IMR-90 (cell line): Measurements from ENCODE around the gene GSS. TPM values are rescaled to one million over a fixed set of nuclear protein-coding genes. Genes with fewer than 3 reads are reported as not detected.

Experiments
- ATAC-seq: fragments of 200-7000 bp; cut with Tn5 transposase; 2 replicates; pipeline ENCODE4 v1.9.1; 2020; ENCODE audit warnings: low read depth, mild to moderate bottlenecking, moderate library complexity
- BruUV-seq: library from RNA; stranded (reverse); fragments of 400-500 nt; replicated peaks from 2 replicates; lab custom pipeline; 2021; lab: Mats Ljungman, UMichigan
- CTCF ChIA-PET: fragments of 300-600 bp; formaldehyde crosslinking; extraction: SDS; loops from one replicate; lab custom pipeline; 2021; ENCODE audit warnings: antibody characterized with exemption; lab: Yijun Ruan, JAX
- POLR2A ChIA-PET: fragments of 300-600 bp; sonication (Branson Sonifier 250); formaldehyde crosslinking; loops from one replicate; lab custom pipeline; 2022; ENCODE audit warnings: antibody characterized with exemption; ENCODE audit not compliant: unreplicated experiment; lab: Charles Lee
- DNase-seq: peaks from one replicate; pipeline ENCODE4 v3.0.0; 2013
- H2AFZ ChIP-seq: replicated peaks from 2 replicates; pipeline ENCODE3; 2013; ENCODE audit warnings: low read length, mild to moderate bottlenecking; ENCODE audit not compliant: poor library complexity
- H2AK5ac ChIP-seq: 2 replicates; pipeline ENCODE4 v1.6.1; 2013; ENCODE audit warnings: low read depth, low read length, inconsistent platforms
- H2AK9ac ChIP-seq: replicated peaks from 2 replicates; pipeline ENCODE3; 2013; ENCODE audit warnings: mild to moderate bottlenecking, low read depth, low read length, moderate library complexity; ENCODE audit not compliant: poor library complexity
- H2BK120ac ChIP-seq: 2 replicates; pipeline ENCODE4 v1.6.1; 2013; ENCODE audit warnings: low read depth, low read length, inconsistent platforms
- H2BK15ac ChIP-seq: 3 replicates; pipeline ENCODE4 v1.6.1; 2013; ENCODE audit warnings: low read depth, low read length, inconsistent platforms
- H2BK20ac ChIP-seq: 2 replicates; pipeline ENCODE4 v1.6.1; 2013; ENCODE audit warnings: low read depth, mild to moderate bottlenecking, inconsistent platforms, low read length, moderate library complexity
- H2BK5ac ChIP-seq: 2 replicates; pipeline ENCODE4 v1.6.1; 2013; ENCODE audit warnings: mild to moderate bottlenecking, low read depth, low read length, inconsistent platforms; ENCODE audit not compliant: poor library complexity, severe bottlenecking
- H3K14ac ChIP-seq: replicated peaks from 2 replicates; pipeline ENCODE4 v1.6.1; 2013; ENCODE audit warnings: low read depth, low read length, inconsistent platforms
- H3K18ac ChIP-seq: 2 replicates; pipeline ENCODE4 v1.6.1; 2013; ENCODE audit warnings: low read depth, low read length, control low read depth
- H3K23ac ChIP-seq: 2 replicates; pipeline ENCODE4 v1.6.1; 2013; ENCODE audit warnings: low read depth, low read length, inconsistent platforms
- H3K27ac ChIP-seq: 2 replicates; pipeline ENCODE4 v1.5.1; 2013; ENCODE audit warnings: mild to moderate bottlenecking, control low read depth, low read length; ENCODE audit not compliant: insufficient read depth
- H3K27me3 ChIP-seq: 2 replicates; pipeline ENCODE4 v1.6.1; 2013; ENCODE audit warnings: low read length; ENCODE audit not compliant: control insufficient read depth, insufficient read depth
- H3K36me3 ChIP-seq: 2 replicates; pipeline ENCODE4 v1.6.1; 2013; ENCODE audit warnings: low read length, mixed read lengths; ENCODE audit not compliant: control insufficient read depth, insufficient read depth
- H3K4ac ChIP-seq: 2 replicates; pipeline ENCODE4 v1.6.1; 2013; ENCODE audit warnings: low read depth, low read length, inconsistent platforms
- H3K4me1 ChIP-seq: 2 replicates; pipeline ENCODE4 v1.6.1; 2013; ENCODE audit warnings: low read length, mixed read lengths; ENCODE audit not compliant: control insufficient read depth, insufficient read depth
- H3K4me2 ChIP-seq: 2 replicates; pipeline ENCODE4 v1.6.1; 2013; ENCODE audit warnings: low read depth, mild to moderate bottlenecking, control low read depth, low read length, moderate library complexity
- H3K4me3 ChIP-seq: 2 replicates; pipeline ENCODE4 v1.5.1; 2013; ENCODE audit warnings: low read depth, mild to moderate bottlenecking, control low read depth, low read length, moderate library complexity; ENCODE audit not compliant: insufficient read depth
- H3K56ac ChIP-seq: 2 replicates; pipeline ENCODE4 v1.6.1; 2013; ENCODE audit warnings: low read length, inconsistent platforms; ENCODE audit not compliant: insufficient read depth; ENCODE audit errors: extremely low read depth
- H3K79me1 ChIP-seq, 2 experiments: 2 replicates each; pipeline ENCODE4 v1.6.1; 2013; ENCODE audit warnings: low read length in 2 of 2, inconsistent platforms in 1 of 2, low read depth in 1 of 2
- H3K9ac ChIP-seq: 2 replicates; pipeline ENCODE4 v1.6.1; 2013; ENCODE audit warnings: low read depth, low read length, control low read depth
- H3K9me1 ChIP-seq: 2 replicates; pipeline ENCODE4 v1.6.1; 2013; ENCODE audit warnings: low read length, inconsistent platforms; ENCODE audit not compliant: insufficient read depth
- H3K9me3 ChIP-seq: 2 replicates; pipeline ENCODE4 v1.6.1; 2013; ENCODE audit warnings: low read length; ENCODE audit not compliant: control insufficient read depth, insufficient read depth
- H4K20me1 ChIP-seq: 2 replicates; pipeline ENCODE4 v1.6.1; 2013; ENCODE audit warnings: low read length, inconsistent platforms; ENCODE audit not compliant: insufficient read depth
- H4K5ac ChIP-seq: 2 replicates; pipeline ENCODE4 v1.6.1; 2013; ENCODE audit warnings: mild to moderate bottlenecking, low read depth, low read length, control low read depth
- H4K8ac ChIP-seq, 2 experiments: 2 replicates each; pipeline ENCODE4 v1.6.1; 2013; ENCODE audit warnings: low read depth in 2 of 2, low read length in 2 of 2, control low read depth in 1 of 2, inconsistent platforms in 1 of 2
- H4K91ac ChIP-seq: 2 replicates; pipeline ENCODE4 v1.6.1; 2013; ENCODE audit warnings: low read depth, low read length, inconsistent platforms; ENCODE audit not compliant: insufficient read depth
- BHLHE40 ChIP-seq: fragments of 150-350 bp; IDR thresholded peaks from 2 replicates; pipeline ENCODE4 v1.6.1; 2016; ENCODE audit warnings: mild to moderate bottlenecking, low read depth, low read length
- CEBPB ChIP-seq: IDR thresholded peaks from 2 replicates; pipeline ENCODE4 v1.6.1; 2012; ENCODE audit warnings: low read depth, low read length, improper control_type of control experiment
- CHD1 ChIP-seq: IDR thresholded peaks from 2 replicates; pipeline ENCODE4 v1.6.1; 2012; ENCODE audit warnings: low read depth, low read length, improper control_type of control experiment
- FOS ChIP-seq: fragments of 150-350 bp; IDR thresholded peaks from 2 replicates; pipeline ENCODE4 v1.6.1; 2016; ENCODE audit warnings: low read depth, low read length
- MAFK ChIP-seq: IDR thresholded peaks from 2 replicates; pipeline ENCODE4 v1.6.1; 2012; ENCODE audit warnings: low read depth, low read length, improper control_type of control experiment
- MAZ ChIP-seq: IDR thresholded peaks from 2 replicates; pipeline ENCODE4 v1.6.1; 2012; ENCODE audit warnings: low read depth, mild to moderate bottlenecking, low read length, improper control_type of control experiment, moderate library complexity, borderline replicate concordance
- MXI1 ChIP-seq: IDR thresholded peaks from 2 replicates; pipeline ENCODE4 v1.6.1; 2012; ENCODE audit warnings: low read depth, mild to moderate bottlenecking, low read length, moderate library complexity, borderline replicate concordance
- NFE2L2 ChIP-seq: fragments of 150-350 bp; IDR thresholded peaks from 2 replicates; pipeline ENCODE4 v1.6.1; 2016; ENCODE audit warnings: low read depth, mild to moderate bottlenecking, low read length
- POLR2A ChIP-seq: IDR thresholded peaks from 2 replicates; pipeline ENCODE4 v1.6.1; 2012; ENCODE audit warnings: mild to moderate bottlenecking, low read depth, low read length
- RAD21 ChIP-seq: IDR thresholded peaks from 2 replicates; pipeline ENCODE4 v1.6.1; 2012; ENCODE audit warnings: low read length, improper control_type of control experiment
- RCOR1 ChIP-seq: IDR thresholded peaks from 2 replicates; pipeline ENCODE4 v1.6.1; 2012; ENCODE audit warnings: mild to moderate bottlenecking, low read length, improper control_type of control experiment; ENCODE audit not compliant: insufficient replicate concordance
- RFX5 ChIP-seq: IDR thresholded peaks from 2 replicates; pipeline ENCODE4 v1.8.0; 2012; ENCODE audit warnings: low read depth, mild to moderate bottlenecking, low read length, moderate library complexity
- SMC3 ChIP-seq: fragments of 150-350 bp; IDR thresholded peaks from 2 replicates; pipeline ENCODE4 v1.6.1; 2016; ENCODE audit warnings: low read depth, mild to moderate bottlenecking, antibody characterized with exemption, low read length, moderate library complexity
- WGBS, 2 experiments: methylation state at CpG; one replicate each; pipeline versions ENCODE4 v1.1.5 to v1.1.7; 2013; ENCODE audit warnings: missing lambda C conversion rate in 2 of 2; ENCODE audit not compliant: insufficient read length in 1 of 2; ENCODE audit errors: extremely low coverage in 2 of 2; 5-methylcytosine and 5-hydroxymethylcytosine counted together
- dilution Hi-C: fragments of 300-500 bp; cut with HindIII; formaldehyde crosslinking; loops from one replicate; pipeline ENCODE4 v1.14.3; 2018; ENCODE audit warnings: low sequenced_read_pairs; ENCODE audit not compliant: unreplicated experiment
- in situ Hi-C: fragments of 300-500 bp; cut with MboI; formaldehyde crosslinking; loops from 3 replicates; pipeline ENCODE4 v1.14.3; 2019; ENCODE audit warnings: low sequenced_read_pairs, inconsistent platforms, mixed read lengths
- intact Hi-C: fragments of 100-400 bp; cut with micrococcal nuclease; formaldehyde crosslinking; loops from 2 replicates; pipeline ENCODE4 v1.10.0; 2022
- polyA plus RNA-seq, 3 experiments: library from polyadenylated mRNA; depleted of rRNA; stranded (reverse); fragments of >200 nt; gene quantifications; 2 replicates each; pipeline ENCODE4 v1.2.3, GENCODE V29; 2012; ENCODE audit warnings: low replicate concordance in 1 of 3
- total RNA-seq: library from RNA; depleted of rRNA; stranded (reverse); fragments of >200 nt; gene quantifications from 2 replicates; pipeline ENCODE4 v1.2.3, GENCODE V29; 2012
- TF ChIP-seq, protein P1 (sequence below): fragments of 150-350 bp; IDR thresholded peaks from 2 replicates; pipeline ENCODE4 v1.6.1; 2017; ENCODE audit warnings: mild to moderate bottlenecking, antibody characterized with exemption, low read length, low read depth
- TF ChIP-seq, protein P2 (sequence below): fragments of 150-350 bp; IDR thresholded peaks from 2 replicates; pipeline ENCODE4 v1.6.1; 2016; ENCODE audit warnings: low read depth, mild to moderate bottlenecking, low read length, moderate library complexity, borderline replicate concordance
- TF ChIP-seq, protein P3 (sequence below): conservative IDR thresholded peaks from 2 replicates; pipeline ENCODE4 v1.5.1; 2012; ENCODE audit warnings: mild to moderate bottlenecking, low read depth, low read length, improper control_type of control experiment

The GSS gene
- total and polyA plus RNA-seq, 2 of the 4 experiments (the other 2 are of a cell fraction), result 73.7 to 90.0 TPM

DNA sequence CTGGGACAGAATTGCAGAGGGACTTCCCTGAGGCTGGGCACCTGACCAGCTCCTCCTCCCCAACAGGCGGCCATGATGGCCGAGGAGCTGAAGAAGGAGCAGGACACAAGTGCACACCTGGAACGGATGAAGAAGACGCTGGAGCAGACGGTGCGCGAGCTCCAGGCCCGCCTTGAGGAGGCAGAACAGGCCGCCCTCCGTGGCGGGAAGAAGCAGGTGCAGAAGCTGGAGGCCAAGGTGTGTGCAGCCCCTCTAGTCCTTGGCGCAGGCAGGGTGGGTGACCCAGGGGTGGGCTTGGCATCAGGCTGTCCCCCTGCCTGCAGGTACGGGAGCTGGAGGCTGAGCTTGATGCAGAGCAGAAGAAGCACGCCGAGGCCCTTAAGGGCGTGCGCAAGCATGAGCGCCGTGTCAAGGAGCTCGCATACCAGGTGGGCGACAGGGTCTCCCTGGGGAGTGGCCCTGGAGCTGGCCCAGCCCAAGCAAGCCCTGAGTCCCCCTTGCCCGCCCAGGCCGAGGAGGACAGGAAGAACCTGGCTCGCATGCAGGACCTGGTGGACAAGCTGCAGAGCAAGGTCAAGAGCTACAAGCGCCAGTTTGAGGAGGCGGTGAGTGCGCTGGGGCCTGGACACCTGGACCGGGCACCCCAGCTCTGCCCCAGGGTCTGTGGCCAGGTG lies 45.5 kb upstream of the GSS start:
- Histone ChIP-seq H2BK20ac (no peak overlapping the region), H2BK120ac (no peak overlapping the region), H2BK15ac (no peak overlapping the region), H3K27ac (no peak overlapping the region), H4K8ac (no peak overlapping the region), H3K4ac (no peak overlapping the region), H2AK9ac (no peak overlapping the region), H2BK5ac (no peak overlapping the region), H3K36me3 (peaks cover 89% of the 10 kb centered on the region), H3K79me1 (peaks cover 0 to 17% of the 10 kb centered on the region in 2 experiments; a peak in 2 of 4 replicates), H2AK5ac (no peak overlapping the region), H2AFZ (peak overlapping the region; percentile 43), H3K18ac (no peak overlapping the region), H4K5ac (no peak overlapping the region), H4K20me1 (peaks cover 30% of the 10 kb centered on the region), H3K9me3 (no peaks in the 10 kb centered on the region), H3K9me1 (no peaks in the 10 kb centered on the region), H3K23ac (no peak overlapping the region), H3K56ac (no peak overlapping the region), H3K4me2 (no peak overlapping the region), H4K91ac (no peak overlapping the region), H3K14ac (no peak overlapping the region), H3K9ac (no peak overlapping the region), H3K27me3 (no peaks in the 10 kb centered on the region), H3K4me1 (no peaks in the 10 kb centered on the region), H3K4me3 (no peak overlapping the region)
- in situ Hi-C loops, result no loop called here
- intact Hi-C loops, result loop anchor here (5.0 kb wide), 1 partner anchor 129 kb away; the partner anchor contains the start of gene GGT7
- dilution Hi-C loops, result no loop called here
- no peak for TF ChIP-seq MXI1
- no peak for TF ChIP-seq NFE2L2
- TF ChIP-seq, protein P1, sequence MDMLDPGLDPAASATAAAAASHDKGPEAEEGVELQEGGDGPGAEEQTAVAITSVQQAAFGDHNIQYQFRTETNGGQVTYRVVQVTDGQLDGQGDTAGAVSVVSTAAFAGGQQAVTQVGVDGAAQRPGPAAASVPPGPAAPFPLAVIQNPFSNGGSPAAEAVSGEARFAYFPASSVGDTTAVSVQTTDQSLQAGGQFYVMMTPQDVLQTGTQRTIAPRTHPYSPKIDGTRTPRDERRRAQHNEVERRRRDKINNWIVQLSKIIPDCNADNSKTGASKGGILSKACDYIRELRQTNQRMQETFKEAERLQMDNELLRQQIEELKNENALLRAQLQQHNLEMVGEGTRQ, result no peak
- no peak for TF ChIP-seq RAD21
- no peak for TF ChIP-seq SMC3
- TF ChIP-seq RCOR1, result no peak
- no peak for TF ChIP-seq BHLHE40
- TF ChIP-seq POLR2A, result no peak
- TF ChIP-seq, protein P2, sequence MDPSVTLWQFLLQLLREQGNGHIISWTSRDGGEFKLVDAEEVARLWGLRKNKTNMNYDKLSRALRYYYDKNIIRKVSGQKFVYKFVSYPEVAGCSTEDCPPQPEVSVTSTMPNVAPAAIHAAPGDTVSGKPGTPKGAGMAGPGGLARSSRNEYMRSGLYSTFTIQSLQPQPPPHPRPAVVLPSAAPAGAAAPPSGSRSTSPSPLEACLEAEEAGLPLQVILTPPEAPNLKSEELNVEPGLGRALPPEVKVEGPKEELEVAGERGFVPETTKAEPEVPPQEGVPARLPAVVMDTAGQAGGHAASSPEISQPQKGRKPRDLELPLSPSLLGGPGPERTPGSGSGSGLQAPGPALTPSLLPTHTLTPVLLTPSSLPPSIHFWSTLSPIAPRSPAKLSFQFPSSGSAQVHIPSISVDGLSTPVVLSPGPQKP, result no peak
- TF ChIP-seq RFX5, result no peak
- TF ChIP-seq FOS, result no peak
- no peak for TF ChIP-seq CHD1
- no peak for TF ChIP-seq MAFK
- TF ChIP-seq, protein P3, sequence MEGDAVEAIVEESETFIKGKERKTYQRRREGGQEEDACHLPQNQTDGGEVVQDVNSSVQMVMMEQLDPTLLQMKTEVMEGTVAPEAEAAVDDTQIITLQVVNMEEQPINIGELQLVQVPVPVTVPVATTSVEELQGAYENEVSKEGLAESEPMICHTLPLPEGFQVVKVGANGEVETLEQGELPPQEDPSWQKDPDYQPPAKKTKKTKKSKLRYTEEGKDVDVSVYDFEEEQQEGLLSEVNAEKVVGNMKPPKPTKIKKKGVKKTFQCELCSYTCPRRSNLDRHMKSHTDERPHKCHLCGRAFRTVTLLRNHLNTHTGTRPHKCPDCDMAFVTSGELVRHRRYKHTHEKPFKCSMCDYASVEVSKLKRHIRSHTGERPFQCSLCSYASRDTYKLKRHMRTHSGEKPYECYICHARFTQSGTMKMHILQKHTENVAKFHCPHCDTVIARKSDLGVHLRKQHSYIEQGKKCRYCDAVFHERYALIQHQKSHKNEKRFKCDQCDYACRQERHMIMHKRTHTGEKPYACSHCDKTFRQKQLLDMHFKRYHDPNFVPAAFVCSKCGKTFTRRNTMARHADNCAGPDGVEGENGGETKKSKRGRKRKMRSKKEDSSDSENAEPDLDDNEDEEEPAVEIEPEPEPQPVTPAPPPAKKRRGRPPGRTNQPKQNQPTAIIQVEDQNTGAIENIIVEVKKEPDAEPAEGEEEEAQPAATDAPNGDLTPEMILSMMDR, result no peak
- no peak for TF ChIP-seq MAZ
- no peak for TF ChIP-seq CEBPB
- ATAC-seq (no peak), DNase-seq (no peak)
- ChIA-PET POLR2A (no interaction called here), CTCF (interaction anchor here (1.2 kb wide), 1 partner anchor 127 kb away, joined by 4 read pairs; no protein-coding TSS in a partner anchor)
- 96% methylated on average over 19 of the region's 28 CpGs; no CpG with 5 or more reads in 1 of the 2 experiments for WGBS, 2 experiments
- no TSS peak for BruUV-seq
